Ramos (cell line): ENCODE results near the gene HELZ.
"Not testable (repeated sequence)": the region's sequence is repeated elsewhere in the genome, so short reads cannot be mapped to it uniquely, and the experiment has no call there.

Experiments used
- in situ Hi-C: fragments of 300-500 bp; cut with MboI; formaldehyde crosslinking; loops from one replicate; pipeline ENCODE4 v1.14.3; 2022; ENCODE audit warnings: low sequenced_read_pairs; ENCODE audit not compliant: unreplicated experiment

The HELZ gene

GRCh38 chr17:67245073-67245693 lies at the start of gene HELZ:
HELZ (minus strand) TSS chr17:67245196; CDS start chr17:67218804, 26,392 bp downstream.
- in situ Hi-C loops, result no loop called here

- in situ Hi-C loops, result no loop called here
These were observed 48.5 kb upstream of the HELZ start for GRCh38 chr17:67293251-67294203.

GRCh38 chr17:67290711-67291291 lies 45.8 kb upstream of the HELZ start:
- in situ Hi-C loops, result no loop called here

- in situ Hi-C loops, result no loop called here
These were observed 45.2 kb upstream of the HELZ start for GRCh38 chr17:67290244-67290643.

GRCh38 chr17:67289181-67289876 lies 44.3 kb upstream of the HELZ start:
- in situ Hi-C loops, result no loop called here

- in situ Hi-C loops, result not testable (repeated sequence)
These were observed 41.8 kb upstream of the HELZ start for GRCh38 chr17:67286826-67287225.

GRCh38 chr17:67285360-67285759 lies 40.4 kb upstream of the HELZ start:
- in situ Hi-C loops, result no loop called here

GRCh38 chr17:67283731-67284516 lies 38.9 kb upstream of the HELZ start:
- in situ Hi-C loops, result no loop called here

GRCh38 chr17:67281743-67282142 lies 36.7 kb upstream of the HELZ start:
- in situ Hi-C loops, result no loop called here

- in situ Hi-C loops, result no loop called here
These were observed 36.1 kb upstream of the HELZ start for GRCh38 chr17:67281053-67281452.

- in situ Hi-C loops, result no loop called here
These were observed 35.3 kb upstream of the HELZ start for GRCh38 chr17:67280279-67280678.

GRCh38 chr17:67279115-67279514 lies 34.1 kb upstream of the HELZ start:
- in situ Hi-C loops, result no loop called here

- in situ Hi-C loops, result no loop called here
These were observed 33.4 kb upstream of the HELZ start for GRCh38 chr17:67278363-67278762.

- in situ Hi-C loops, result no loop called here
These were observed 31.1 kb upstream of the HELZ start for GRCh38 chr17:67276075-67276474.

- in situ Hi-C loops, result no loop called here
These were observed 29.5 kb upstream of the HELZ start for GRCh38 chr17:67274466-67274865.

GRCh38 chr17:67273900-67274299 lies 28.9 kb upstream of the HELZ start:
- in situ Hi-C loops, result no loop called here

- in situ Hi-C loops, result no loop called here
These were observed 27.5 kb upstream of the HELZ start for GRCh38 chr17:67272312-67273047.

- in situ Hi-C loops, result not testable (repeated sequence)
These were observed 26.2 kb upstream of the HELZ start for GRCh38 chr17:67271187-67271586.

GRCh38 chr17:67270416-67270815 lies 25.4 kb upstream of the HELZ start:
- in situ Hi-C loops, result no loop called here
